GM21619 (cell line): ENCODE results near the gene HSCB.
A peak's percentile ranks its signal among the peaks of the same experiment; 100 is the strongest.
"Not testable (repeated sequence)": the region's sequence is repeated elsewhere in the genome, so short reads cannot be mapped to it uniquely, and the experiment has no call there.

ENCODE experiments used
- ATAC-seq: cut with Tn5 transposase; IDR thresholded peaks from one replicate; pipeline ENCODE4 v1.9.1; 2021; ENCODE audit not compliant: unreplicated experiment

The HSCB gene

DNA sequence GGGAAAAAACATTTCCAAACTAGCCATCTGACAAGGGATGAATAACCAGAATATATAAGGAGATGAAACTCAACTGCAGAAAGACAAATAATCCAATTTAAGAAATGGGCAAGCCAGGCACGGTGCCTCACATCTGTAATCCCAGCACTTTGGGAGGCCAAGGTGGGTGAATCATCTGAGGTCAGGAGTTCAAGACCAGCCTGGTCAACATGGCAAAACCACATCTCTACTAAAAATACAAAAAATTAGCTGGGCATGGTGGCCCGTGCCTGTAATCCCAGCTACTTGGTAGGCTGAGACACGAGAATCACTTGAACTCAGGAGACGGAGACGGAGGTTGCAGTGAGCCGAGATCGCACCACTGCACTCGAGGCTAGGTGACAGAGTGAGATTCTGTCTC, 3.0 kb upstream of the HSCB start:
- not testable (repeated sequence) for ATAC-seq

DNA sequence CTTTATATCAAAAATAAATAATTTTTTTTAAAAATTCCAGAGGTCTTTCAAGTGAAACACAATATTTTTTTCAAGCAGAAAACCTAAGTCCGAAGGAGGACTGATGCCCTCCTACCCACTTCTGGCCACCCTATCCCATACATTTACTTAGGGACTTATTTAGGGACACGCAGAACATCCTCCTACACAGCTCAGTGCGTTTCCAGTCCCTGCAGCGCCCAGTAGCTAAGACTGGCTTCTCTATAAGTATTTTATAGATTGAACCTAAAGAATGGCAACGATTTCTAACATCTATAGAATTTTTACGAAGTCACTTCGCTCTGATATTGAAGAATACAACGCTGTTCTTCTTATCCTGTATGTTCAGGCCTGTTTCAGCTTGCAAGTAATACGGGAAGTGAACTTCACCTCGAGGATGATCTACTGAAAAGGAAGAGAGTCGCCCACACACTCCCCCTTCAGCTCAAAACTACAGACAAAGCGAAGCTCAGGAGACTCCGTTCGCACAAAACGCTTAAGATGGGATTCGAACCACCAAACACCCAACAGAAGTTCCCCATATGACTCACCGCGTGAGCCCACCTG, 547 bp upstream of the HSCB start:
- ATAC-seq = no peak

GRCh38 chr22:28742562-28742962, 723 bp downstream of the HSCB start:
- no peak for ATAC-seq

DNA sequence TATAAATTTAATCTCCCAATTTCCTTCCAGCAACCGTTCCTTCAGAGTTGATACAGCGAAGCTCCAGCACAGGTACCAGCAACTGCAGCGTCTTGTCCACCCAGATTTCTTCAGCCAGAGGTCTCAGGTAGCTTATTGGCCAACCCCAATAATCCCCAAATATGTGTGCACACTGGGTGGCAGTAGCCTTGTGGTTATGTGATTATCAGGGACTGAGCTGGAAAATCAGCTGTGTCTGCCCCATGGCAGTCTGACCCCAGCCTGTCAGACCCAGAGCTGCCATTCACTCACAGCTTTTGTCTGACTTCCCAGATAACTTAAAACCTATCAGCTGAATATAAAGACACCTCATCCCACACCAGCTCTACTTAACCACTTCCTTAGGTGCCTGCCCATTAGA, 2.0 kb downstream of the HSCB start:
- ATAC-seq = no peak

- no peak for ATAC-seq
Measured at GRCh38 chr22:28750471-28750881, 8.6 kb downstream of the HSCB start.

GRCh38 chr22:28754512-28754911, 12.7 kb downstream of the HSCB start:
- ATAC-seq = not testable (repeated sequence)

DNA sequence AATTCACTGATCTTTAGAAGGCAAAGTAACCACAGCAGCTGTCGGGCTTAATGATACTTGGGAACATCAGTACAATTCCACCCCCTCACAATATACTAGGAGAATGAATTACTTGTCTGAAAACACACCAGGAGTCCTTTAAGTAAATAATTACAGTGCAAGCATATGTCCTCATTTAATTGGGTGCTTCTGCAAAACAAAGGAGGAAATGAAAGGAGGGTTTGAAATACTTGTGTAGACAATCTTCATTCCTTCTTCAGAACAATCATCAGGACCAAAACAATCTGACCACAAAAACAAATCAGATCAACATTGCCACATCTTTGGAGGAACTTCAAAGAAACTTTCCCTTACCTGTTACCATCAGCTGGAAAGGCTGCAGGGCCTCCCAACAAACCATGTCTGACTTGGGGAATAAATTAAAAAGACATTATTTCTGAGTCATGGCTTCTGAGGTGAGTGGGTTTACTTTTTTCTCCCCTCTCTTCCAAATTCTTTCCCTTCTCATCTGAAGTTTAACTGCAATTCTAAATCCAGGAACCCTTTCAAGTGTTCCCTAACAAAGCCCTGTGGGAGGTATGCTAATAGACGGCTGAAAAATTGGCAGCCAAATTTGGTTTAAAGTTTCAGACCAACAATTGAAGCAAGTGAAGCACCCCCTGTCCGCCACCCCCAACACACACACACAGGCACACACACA, 18.2 kb downstream of the HSCB start:
- ATAC-seq = no peak

DNA sequence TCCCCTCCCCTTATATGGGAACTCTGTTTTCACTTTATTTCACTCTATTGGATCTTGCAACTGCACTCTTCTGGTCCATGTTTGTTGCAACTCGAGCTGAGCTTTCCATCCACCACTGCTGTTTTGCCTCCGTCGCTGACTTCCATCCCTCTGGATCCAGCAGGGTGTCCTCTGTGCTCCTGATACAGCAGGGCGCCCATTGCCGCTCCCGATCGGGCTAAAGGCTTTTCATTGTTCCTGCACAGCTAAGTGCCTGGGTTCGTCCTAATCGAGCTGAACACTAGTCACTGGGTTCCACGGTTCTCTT, 19.6 kb downstream of the HSCB start:
- ATAC-seq = no peak

DNA sequence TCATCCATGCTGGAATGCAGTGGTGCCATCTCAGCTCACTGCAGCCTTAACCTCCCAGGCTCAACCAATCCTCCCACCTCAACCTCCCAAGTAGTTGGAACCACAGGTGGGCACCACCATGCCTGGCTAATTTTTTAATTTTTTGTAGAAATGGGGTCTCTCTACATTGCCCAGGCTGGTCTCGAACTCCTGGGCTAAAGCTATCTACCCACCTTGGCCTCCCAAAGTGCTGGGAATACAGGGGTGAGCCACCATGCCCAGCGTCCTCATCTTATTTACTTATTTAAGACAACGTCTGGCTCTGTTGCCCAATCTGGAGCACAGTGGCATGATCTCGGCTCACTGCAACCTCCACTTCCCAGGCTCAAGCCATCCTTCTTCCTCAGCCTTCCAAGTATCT, 20.2 kb downstream of the HSCB start:
- not testable (repeated sequence) for ATAC-seq

DNA sequence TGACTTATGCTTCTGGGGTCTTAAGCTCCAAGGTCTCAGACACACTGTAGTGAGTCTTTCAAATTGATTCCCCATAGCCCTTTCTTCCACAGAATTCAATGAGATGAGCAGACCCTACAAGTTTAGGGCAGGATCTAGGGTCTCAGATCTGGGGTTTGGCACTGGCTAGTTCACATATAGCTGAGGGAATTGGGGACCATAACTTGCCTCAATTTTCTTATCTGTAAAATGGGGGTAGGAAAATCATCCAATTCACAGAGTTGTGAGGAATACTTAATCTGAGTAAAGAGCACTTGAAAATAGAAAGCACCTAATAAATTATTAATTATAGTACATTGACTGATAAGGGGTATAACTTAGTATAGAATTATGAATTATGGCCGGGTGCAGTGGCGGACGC, 24.8 kb downstream of the HSCB start:
- no peak for ATAC-seq

- ATAC-seq = no peak
Measured at GRCh38 chr22:28768701-28769393, 27.0 kb downstream of the HSCB start.

DNA sequence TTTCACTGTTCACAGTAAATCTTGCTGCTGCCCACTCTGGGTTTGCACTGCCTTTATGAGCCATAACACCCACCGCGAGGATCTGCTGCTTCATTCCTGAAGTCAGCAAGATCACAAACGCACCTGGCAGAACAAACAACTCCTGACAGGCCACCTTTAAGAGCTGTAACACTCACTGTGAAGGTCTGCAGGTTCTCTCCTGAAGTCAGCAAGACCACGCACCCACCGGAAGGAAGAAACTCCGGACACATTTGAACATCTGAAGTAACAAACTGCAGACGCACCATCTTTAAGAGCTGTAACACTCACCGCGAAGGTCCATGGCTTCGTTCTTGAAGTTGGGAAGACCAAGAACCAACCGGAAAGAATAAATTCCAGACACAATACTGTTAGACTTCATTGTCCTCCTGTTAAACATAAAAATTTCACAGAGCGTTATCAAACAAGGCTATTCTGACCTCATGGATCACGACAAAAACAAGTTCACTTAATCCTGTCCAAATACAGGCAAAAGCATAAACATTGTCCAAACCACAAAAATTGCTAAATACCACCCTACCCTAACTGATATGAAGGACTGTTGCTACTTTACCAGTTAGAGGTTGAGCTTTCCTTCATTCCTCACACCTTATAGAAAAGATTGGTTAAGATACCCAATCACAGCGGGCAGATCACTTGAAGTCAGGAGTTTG, 27.7 kb downstream of the HSCB start:
- no peak for ATAC-seq

GRCh38 chr22:28771195-28771791, 29.5 kb downstream of the HSCB start:
- no peak for ATAC-seq

- peak; percentile 87 for ATAC-seq
Measured at GRCh38 chr22:28772633-28773460, 31.0 kb downstream of the HSCB start, which contains the start of gene CCDC117. Gene CCDC117 (plus strand): TSS chr22:28772695. CDS start chr22:28772850, 155 bp downstream.

DNA sequence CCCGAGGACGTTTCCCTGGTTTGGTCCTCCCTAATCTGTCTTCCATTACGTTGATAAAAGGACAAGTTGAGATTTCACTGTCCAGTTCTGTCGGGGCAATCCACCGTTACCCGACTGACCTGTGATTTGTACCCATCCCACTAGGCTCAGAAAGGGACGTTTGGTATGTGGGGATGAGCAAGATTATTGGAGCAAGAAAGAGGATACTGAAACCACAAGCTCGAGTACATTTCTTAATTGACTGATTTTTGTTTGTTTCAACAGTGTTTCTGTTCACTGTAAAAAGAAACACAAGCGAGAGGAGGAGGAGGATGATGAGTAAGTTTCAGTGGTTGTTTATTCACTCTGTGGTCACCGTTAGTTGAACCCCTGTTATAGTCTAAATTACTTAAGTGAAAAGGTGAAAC, 31.6 kb downstream of the HSCB start:
- peak; percentile 32 for ATAC-seq

GRCh38 chr22:28774378-28774777, 32.5 kb downstream of the HSCB start:
- no peak for ATAC-seq

- ATAC-seq = no peak
Measured at GRCh38 chr22:28779833-28780232, 38.0 kb downstream of the HSCB start.

- ATAC-seq = no peak
Measured at GRCh38 chr22:28780296-28780695, 38.5 kb downstream of the HSCB start.

GRCh38 chr22:28783786-28784671, 42.2 kb downstream of the HSCB start:
- ATAC-seq = no peak

DNA sequence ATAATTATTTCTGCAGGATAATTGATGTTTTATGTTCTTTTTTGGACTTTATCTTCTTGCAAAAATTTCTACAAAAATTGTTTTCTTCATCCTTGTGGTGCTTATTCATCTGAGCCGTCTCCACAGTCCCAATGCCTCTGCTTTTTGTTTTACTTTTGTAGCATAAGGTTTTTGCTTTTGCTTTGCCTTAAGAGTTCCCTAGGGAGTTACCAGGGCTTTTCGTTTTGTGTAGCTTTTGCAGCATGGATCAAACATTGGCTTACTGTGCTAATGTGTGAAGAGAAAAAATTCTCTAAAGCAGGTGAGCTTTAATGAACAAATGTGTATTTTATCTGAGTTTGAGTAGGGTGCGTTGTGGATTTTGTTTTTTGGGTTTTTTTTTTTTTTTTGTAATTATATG, 46.8 kb downstream of the HSCB start:
- no peak for ATAC-seq
